Activated T-cell treated with anti-CD3 and anti-CD28 coated beads, Interleukin-2, amount 50 U/mL, for 1 hour (primary cell): ENCODE data around the gene GSTO2.
"Not testable (repeated sequence)": the region's sequence is repeated elsewhere in the genome, so short reads cannot be mapped to it uniquely, and the experiment has no call there.

Source experiments
- DNase-seq: peaks from one replicate; pipeline ENCODE4 v3.0.0-alpha.2; 2020

Gene GSTO2

DNA sequence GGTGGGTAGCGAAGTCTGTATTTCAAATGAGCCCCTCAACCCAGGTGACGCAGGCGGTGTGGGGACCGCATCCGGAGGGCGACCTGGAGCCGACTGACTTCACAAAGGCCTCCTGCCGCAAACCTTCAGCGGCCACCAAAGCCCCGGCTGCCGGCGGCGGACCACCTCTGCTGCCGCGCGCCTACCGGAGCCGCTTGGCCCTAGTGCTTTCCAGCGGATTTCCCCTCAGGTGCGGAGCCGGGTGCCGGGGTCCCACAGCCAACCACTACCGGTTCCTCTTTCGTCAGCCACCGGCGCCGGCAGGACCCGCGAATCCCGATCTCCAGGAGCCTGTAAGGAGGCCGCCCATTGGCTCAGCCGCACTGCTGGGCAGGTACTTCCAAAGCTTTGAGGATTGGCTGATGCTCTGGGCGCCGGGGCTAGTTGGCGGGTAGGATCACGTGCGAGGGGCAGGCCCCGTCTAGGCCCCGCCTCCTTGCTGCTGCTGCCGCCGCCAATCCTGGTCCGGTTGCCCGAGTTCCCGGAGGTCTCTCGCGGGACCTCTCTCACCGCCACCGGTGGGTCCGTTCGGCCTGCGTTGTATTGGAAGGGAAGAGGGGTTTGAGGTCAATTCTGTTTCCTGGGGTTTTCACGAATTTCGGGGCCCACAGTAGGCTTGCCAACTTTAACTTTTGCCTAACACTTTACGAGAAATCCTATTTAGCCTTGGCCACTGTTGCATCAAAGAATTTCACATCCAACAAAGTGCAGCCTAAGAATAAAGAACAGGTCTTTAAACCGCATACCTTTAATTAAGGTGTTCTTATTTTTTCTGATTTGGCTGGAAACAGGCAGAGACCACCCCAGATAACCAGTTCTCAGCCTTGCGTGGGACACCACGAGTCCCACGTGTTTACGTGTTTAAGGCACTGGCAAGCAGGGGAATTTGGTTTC, at the start of gene GSTO2:
TSS of gene GSTO2 (plus strand) at position 472 of the 933 bp plus-strand sequence. CDS start 5,732 bp downstream, outside the sequence.
- DNase-seq = peak; percentile 95

DNA sequence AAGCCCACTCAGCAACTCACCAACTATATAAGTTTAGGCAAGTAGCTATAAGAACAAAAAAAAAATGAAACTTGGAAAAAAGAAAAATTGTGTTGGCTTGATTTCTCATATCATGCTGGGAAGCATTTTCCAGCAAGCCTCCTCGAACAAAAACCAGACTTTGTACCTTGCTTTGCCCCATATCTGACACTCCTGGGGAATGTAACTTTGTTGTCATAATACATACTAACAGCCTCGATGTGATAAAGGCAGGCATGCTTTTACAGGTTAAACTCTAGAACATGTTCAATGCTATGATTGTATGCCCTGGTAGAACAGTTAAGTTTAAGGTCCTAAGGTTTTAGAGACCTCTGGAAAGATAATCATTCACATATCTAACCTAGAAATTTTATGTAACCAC, 48.5 kb upstream of the GSTO2 start:
- no peak for DNase-seq

DNA sequence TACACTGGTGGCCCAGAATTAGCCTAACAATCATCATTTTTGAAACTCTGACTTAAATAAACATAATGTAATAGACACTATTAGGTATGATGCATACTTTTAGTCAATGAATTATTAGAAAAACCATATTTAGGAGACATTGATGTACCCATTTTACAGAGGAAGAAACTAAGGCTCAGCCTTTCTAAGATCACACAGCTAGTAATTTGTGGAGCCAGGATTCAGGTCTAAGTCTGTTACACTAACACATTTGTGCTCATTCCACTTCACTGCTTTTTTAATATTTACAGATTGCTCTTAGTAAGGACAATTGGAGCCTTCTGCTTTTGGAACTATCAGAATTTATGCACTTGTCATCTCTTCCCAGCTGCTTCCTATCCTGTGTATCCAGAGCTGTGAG, 45.7 kb upstream of the GSTO2 start:
- DNase-seq = no peak

- no peak for DNase-seq
Measured at GRCh38 chr10:104230490-104230889, 38.5 kb upstream of the GSTO2 start.

DNA sequence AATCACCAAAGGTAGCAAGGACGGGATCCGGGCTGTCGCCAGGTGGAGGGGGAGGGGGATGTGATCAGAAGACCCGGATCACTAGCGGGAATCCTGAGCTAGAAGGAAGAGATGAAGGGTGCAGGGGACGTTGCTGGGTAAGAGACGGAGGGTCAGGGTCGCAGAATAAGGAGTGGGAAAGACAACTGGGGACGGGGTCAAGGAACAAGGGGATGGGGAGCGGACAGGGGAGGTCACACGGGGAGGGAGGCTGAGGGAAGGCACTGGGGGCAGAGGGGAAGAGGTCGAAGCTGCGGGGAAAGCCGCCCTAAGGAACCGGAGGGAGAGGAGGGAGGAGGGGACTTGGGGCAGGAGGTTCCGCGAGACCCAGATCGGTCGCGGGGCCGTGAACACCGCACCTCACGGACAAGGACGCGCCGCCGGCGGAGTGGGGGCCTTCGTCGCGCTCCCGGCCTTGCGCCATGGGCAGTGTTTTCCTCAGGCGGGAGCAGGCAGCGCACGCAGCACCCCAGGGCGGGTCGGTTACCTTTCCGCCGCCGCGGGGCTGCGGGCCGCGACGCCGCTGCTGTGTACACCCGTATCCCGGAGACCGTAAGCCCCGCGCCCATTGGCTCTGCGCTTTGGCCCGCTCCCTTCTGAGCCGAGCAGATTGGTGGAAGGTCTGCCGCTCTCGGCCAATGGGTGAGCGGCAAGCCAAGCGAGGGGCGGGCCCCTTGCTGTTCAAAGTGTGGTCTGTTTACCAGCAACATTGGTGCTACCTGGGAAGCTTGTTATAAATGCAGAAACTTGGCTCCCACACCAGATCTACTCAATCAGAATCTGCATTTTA, 37.0 kb upstream of the GSTO2 start, which contains the start of gene CFAP43:
TSS of gene CFAP43 (minus strand) at position 581 of the 829 bp plus-strand sequence. CDS start at position 463, 118 bp downstream.
- peak; percentile 99 for DNase-seq

- DNase-seq = no peak
Measured at GRCh38 chr10:104232613-104233102, 36.3 kb upstream of the GSTO2 start.

- no peak for DNase-seq
Measured at GRCh38 chr10:104233817-104234216, 35.2 kb upstream of the GSTO2 start.

DNA sequence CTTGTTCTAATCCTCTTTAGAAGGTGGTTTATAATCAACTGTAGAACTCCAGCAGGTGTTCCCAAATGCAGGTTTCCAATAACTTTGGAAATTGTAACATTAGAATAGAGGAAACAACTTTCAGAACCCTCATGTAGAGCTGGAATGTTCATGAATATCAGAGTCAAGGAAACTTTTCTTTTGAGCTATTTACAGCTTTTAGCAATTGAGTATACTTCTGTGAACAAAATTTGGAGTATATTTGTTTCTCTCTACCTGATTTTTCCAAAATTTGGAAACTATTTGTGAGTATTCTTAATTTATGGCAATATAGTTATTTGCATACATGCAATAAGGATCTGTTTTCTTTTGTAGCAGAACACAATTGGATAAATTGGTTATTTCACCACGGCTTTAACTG, 34.0 kb upstream of the GSTO2 start:
- no peak for DNase-seq

GRCh38 chr10:104235801-104236200, 33.2 kb upstream of the GSTO2 start:
- no peak for DNase-seq

GRCh38 chr10:104240078-104240477, 28.9 kb upstream of the GSTO2 start:
- no peak for DNase-seq

DNA sequence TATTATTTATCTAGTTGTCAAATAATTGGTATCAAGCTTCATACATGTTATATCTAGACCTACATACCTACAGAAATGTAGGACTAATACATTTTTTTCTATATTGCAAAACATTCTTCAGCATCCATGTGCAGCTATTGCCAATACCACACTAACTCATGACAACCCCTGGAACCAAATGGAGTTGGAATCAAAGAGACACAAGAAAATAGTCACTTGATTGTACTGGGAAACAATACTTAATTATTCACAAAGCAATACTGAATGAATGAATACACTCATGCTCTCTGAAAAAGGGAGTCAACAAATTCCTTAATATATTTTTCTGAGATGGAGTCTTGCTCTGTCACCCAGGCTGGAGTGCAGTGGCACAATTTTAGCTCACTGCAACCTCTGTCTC, 26.4 kb upstream of the GSTO2 start:
- DNase-seq = no peak

- DNase-seq = not testable (repeated sequence)
Measured at GRCh38 chr10:104243009-104243408, 26.0 kb upstream of the GSTO2 start.

DNA sequence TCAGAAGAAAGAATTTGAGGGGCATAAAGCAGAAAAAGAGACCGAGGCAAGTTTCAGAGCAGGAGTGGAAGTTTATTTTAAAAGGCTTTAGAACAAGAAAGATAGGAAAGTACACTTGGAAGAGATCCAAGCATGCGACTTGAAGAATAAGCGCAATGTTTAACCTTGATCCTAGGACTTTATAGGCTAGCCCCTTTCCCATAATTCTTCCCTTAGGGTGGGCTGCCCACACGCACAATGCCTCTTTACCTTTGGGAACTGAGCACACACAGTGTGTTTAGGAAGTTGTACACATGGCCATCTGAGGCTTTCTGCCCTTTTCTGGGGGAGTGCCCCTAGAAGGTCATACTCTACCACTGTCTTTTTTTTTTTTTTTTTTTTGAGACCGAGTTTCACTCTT, 25.5 kb upstream of the GSTO2 start:
- no peak for DNase-seq

DNA sequence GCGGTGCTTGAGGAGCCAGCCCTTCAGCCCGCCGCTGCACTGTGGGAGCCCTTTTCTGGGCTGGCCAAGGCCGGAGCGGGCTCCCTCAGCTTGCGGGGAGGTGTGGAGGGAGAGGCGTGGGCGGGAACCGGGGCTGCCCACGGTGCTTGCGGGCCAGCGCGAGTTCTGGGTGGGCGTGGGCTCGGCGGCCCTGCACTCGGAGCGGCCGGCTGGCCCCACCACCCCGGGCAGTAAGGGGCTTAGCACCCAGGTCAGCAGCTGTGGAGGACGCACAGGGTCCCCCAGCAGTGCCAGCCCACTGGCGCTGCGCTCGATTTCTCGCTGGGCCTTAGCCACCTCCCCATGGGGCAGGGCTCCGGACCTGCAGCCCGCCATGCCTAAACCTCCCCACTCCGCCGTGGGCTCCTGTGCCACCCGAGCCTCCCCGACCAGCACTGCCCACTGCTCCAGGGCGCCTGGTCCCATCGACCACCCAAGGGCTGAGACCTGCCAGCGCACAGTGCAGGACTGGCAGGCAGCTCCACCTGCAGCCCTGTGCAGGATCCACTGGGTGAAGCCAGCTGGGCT, 23.8 kb upstream of the GSTO2 start:
- no peak for DNase-seq

DNA sequence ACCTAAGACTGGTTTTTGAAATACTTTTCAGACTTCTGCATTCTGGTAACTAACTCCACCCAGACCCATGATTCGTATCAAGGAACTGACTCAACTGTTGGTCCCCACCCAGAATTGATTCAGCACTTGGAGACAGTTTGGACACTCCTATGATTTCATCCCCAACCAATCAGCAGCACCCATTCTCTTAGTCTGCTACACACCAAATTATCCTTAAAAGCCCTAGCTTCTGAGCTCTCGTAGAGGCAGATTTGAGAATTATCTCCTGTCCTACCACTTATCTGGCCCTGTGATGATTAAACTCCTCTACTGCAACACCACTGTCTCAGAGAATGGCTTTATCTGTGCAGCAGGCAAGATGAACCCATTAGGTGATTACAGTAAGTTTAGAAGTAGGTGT, 22.0 kb upstream of the GSTO2 start:
- no peak for DNase-seq

DNA sequence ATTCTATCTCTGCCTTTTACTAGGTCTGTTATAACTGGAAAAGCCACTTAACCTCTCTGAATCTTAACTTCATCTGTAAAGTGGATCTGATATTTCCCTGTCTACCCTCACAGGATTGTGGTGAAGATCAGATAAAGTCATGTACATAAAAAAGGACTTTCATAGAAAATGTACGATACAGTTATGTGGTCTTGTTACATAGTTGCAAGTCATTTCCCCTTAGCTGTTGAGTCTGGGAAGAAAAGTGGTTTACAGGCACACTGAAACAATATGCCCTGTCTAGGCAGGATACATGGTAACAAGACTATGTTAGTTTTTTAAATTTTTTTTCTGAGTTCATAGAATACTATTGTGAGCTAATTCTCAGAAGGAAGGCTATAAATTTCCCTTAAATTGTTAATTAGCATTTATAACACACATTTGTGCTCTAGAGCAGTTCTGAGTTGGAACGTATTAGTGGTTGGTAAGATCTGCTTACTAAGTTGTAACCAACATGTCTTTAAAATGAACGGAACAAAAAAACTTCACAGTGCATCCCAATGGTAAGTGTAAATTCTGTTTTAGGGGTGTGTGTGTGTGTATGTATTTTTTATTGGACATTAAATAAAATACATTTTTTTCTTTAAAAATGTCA, 21.4 kb upstream of the GSTO2 start:
- DNase-seq = no peak

DNA sequence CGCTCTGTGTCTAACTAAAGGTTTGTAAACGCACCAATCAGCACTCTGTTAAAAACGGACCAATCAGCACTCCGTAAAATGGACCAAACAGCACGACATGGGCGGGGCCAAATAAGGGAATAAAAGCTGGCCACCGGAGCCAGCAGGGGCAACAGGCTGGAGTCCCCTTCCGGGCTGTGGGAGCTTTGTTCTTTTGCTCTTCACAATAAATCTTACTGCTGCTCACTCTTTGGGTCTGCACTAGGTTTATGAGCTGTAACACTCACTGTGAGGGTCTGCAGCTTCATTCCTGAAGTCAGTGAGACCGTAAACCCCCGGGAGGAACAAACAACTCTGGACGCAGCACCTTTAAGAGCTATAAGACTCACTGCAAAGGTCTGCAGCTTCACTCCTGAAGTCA, 20.1 kb upstream of the GSTO2 start:
- DNase-seq = not testable (repeated sequence)

DNA sequence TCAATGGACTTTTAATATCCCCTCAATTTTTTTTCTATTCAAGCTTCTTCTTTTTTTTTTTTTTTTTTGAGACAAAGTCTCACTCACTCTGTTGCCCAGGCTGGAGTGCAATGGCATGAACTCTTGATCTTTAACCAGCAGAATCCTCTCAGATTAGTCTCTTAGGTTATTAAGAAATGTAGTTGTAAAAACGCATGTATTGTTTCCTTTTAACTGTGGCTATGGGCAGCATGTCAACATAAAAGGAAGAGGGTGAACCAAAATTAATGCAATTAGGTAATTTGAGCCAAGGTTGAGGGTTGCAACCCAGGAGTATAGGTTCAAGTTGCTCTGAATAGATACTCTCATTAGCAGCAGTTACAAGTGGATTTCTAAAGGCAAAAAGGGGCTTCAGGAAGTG, 18.6 kb upstream of the GSTO2 start:
- no peak for DNase-seq

DNA sequence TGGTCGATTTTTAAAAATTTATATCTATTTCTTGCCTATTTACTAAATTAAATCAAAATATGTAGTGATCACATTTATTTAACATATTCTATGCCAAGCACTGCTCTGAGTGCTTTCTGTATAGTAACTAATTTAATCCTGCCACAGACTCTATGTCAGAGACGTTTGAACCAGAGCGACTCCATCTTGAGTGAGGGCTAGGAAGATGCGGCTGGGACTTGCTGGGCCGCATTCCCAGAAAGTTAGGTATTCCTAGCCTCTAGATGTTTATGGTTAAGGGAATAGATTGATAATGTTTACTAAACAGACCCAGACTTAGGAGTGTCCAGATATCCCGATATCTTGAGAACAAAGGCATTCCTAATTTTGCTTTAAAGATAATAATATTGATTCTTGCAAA, 17.5 kb upstream of the GSTO2 start:
- no peak for DNase-seq

DNA sequence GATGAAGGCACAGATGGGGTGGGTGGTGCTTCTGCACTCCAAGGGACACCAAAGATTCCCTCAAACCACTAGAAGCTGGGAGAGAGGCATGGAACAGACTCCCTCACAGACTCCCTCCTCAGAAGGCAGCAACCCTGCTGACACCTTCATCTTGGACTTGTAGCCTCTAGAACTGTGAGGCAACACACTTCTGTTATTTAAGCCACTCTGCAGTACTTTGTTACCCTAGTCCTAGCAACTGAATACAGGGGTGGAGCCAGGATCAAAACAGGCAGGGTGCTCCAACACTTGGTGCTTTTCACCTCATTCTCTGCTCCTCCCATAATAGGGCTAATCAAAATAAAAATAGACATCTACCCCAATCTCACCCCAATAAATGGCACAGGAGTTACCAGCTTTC, 16.6 kb upstream of the GSTO2 start:
- DNase-seq = no peak

DNA sequence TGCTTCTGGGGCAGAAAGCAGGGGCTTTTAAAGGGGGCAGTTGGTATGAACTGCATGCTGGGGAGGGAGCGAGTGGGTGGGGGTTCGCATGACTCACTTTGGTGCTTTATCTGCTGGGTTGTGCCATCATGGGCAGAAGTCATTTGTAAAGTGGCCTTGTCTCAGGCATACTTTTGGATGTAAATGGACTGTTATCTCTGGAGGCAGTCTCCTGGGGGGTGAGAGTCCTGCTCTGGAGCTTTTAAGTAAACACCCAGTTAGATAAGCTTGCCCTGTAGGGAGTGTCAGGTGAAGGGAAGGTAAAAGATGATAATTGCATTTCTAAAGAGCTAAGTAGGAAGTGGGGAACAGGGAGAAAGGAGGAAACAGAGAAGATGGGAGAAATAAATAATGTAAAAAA, 15.9 kb upstream of the GSTO2 start:
- no peak for DNase-seq

DNA sequence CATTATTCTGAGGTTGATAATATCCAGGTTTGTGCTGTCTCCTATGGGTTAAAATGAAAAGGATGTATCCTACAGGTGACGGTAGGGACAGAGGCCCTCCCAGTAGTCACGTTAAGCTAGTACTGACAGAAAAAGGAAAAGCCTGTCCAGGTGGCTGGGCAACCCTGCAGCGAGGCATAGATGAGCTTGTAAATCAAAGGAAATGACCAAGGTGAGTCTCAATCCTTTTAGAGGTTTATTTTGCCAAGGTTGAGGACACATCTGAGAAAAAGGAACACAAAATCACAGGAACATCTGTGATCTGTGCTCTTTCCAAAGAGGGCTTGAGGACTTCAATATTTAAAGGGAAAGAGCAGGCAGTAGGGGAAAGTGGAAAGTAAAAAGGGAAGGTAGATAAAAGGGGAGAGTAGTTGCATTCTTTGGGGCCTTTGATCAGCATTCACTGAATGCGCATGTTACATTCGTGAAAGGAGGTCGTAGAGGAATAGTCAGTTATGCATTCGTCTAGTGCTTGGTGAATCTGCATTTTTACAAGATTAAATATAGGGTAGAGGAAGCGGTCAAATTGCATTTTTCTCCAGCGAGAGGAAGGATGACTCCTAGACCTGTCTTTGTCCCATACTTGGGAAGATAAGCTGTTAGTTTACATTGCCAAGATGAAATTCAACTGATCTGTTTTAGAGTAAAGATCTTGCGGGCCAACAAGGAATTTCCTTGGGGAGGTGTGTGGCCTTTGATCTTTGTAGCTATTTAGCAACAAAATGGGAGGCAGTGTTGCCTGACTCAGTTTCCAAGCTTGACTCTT, 15.2 kb upstream of the GSTO2 start:
- no peak for DNase-seq
